ENCODE results near the gene CARMIL1.

Gene CARMIL1

GRCh38 chr6:25278914-25279747 is at the start of gene CARMIL1:
TSS of gene CARMIL1 (plus strand) at chr6:25279374. CDS start at chr6:25279796, 422 bp downstream.
- DNase-seq (ENCODE audit: low read depth in 1 of 2, low spot score in 1 of 2), result peak; percentile 95 to 98
- in situ Hi-C loops (cut with HindIII; ENCODE audit: low pct_unique_long_range_greater_than_20kb, low sequenced_read_pairs), result no loop called here
- no peak for TF ChIP-seq JUND (IDR thresholded peaks at IDR 0.05; ENCODE audit: low read depth)

- TF ChIP-seq JUND (IDR thresholded peaks at IDR 0.05; ENCODE audit: low read depth), result no peak
- in situ Hi-C loops (cut with HindIII; ENCODE audit: low pct_unique_long_range_greater_than_20kb, low sequenced_read_pairs), result no loop called here
- no peak for DNase-seq (ENCODE audit: low read depth in 1 of 2, low spot score in 1 of 2)
These were observed 49.4 kb upstream of the CARMIL1 start for GRCh38 chr6:25229671-25230321.

- TF ChIP-seq JUND (IDR thresholded peaks at IDR 0.05; ENCODE audit: low read depth), result no peak
- in situ Hi-C loops (cut with HindIII; ENCODE audit: low pct_unique_long_range_greater_than_20kb, low sequenced_read_pairs), result no loop called here
- no peak for DNase-seq (ENCODE audit: low read depth in 1 of 2, low spot score in 1 of 2)
These were observed 46.7 kb upstream of the CARMIL1 start for GRCh38 chr6:25232479-25232878.

- TF ChIP-seq JUND (IDR thresholded peaks at IDR 0.05; ENCODE audit: low read depth), result no peak
- in situ Hi-C loops (cut with HindIII; ENCODE audit: low pct_unique_long_range_greater_than_20kb, low sequenced_read_pairs), result no loop called here
- DNase-seq (ENCODE audit: low read depth in 1 of 2, low spot score in 1 of 2), result no peak
These were observed 45.9 kb upstream of the CARMIL1 start for GRCh38 chr6:25233226-25233625.

GRCh38 chr6:25237579-25237978 is 41.6 kb upstream of the CARMIL1 start:
- no peak for DNase-seq (ENCODE audit: low read depth in 1 of 2, low spot score in 1 of 2)
- no peak for TF ChIP-seq JUND (IDR thresholded peaks at IDR 0.05; ENCODE audit: low read depth)
- in situ Hi-C loops (cut with HindIII; ENCODE audit: low pct_unique_long_range_greater_than_20kb, low sequenced_read_pairs), result no loop called here

GRCh38 chr6:25239059-25239458 is 40.1 kb upstream of the CARMIL1 start:
- in situ Hi-C loops (cut with HindIII; ENCODE audit: low pct_unique_long_range_greater_than_20kb, low sequenced_read_pairs), result no loop called here
- no peak for DNase-seq (ENCODE audit: low read depth in 1 of 2, low spot score in 1 of 2)
- TF ChIP-seq JUND (IDR thresholded peaks at IDR 0.05; ENCODE audit: low read depth), result no peak

- DNase-seq (ENCODE audit: low read depth in 1 of 2, low spot score in 1 of 2), result no peak
- in situ Hi-C loops (cut with HindIII; ENCODE audit: low pct_unique_long_range_greater_than_20kb, low sequenced_read_pairs), result no loop called here
- no peak for TF ChIP-seq JUND (IDR thresholded peaks at IDR 0.05; ENCODE audit: low read depth)
These were observed 39.7 kb upstream of the CARMIL1 start for GRCh38 chr6:25239498-25239897.

- TF ChIP-seq JUND (IDR thresholded peaks at IDR 0.05; ENCODE audit: low read depth), result no peak
- DNase-seq (ENCODE audit: low read depth in 1 of 2, low spot score in 1 of 2), result no peak
- in situ Hi-C loops (cut with HindIII; ENCODE audit: low pct_unique_long_range_greater_than_20kb, low sequenced_read_pairs), result no loop called here
These were observed 36.6 kb upstream of the CARMIL1 start for GRCh38 chr6:25242567-25242966.

- in situ Hi-C loops (cut with HindIII; ENCODE audit: low pct_unique_long_range_greater_than_20kb, low sequenced_read_pairs), result no loop called here
- no peak for DNase-seq (ENCODE audit: low read depth in 1 of 2, low spot score in 1 of 2)
- no peak for TF ChIP-seq JUND (IDR thresholded peaks at IDR 0.05; ENCODE audit: low read depth)
These were observed 34.3 kb upstream of the CARMIL1 start for GRCh38 chr6:25244865-25245264.

- TF ChIP-seq JUND (IDR thresholded peaks at IDR 0.05; ENCODE audit: low read depth), result no peak
- in situ Hi-C loops (cut with HindIII; ENCODE audit: low pct_unique_long_range_greater_than_20kb, low sequenced_read_pairs), result no loop called here
- DNase-seq (ENCODE audit: low read depth in 1 of 2, low spot score in 1 of 2), result no peak
These were observed 31.1 kb upstream of the CARMIL1 start for GRCh38 chr6:25248123-25248522.

- in situ Hi-C loops (cut with HindIII; ENCODE audit: low pct_unique_long_range_greater_than_20kb, low sequenced_read_pairs), result no loop called here
- no peak for TF ChIP-seq JUND (IDR thresholded peaks at IDR 0.05; ENCODE audit: low read depth)
These were observed 30.0 kb upstream of the CARMIL1 start for GRCh38 chr6:25249133-25249532.

GRCh38 chr6:25250878-25251277 is 28.3 kb upstream of the CARMIL1 start:
- TF ChIP-seq JUND (IDR thresholded peaks at IDR 0.05; ENCODE audit: low read depth), result no peak
- no peak for DNase-seq (ENCODE audit: low read depth in 1 of 2, low spot score in 1 of 2)
- in situ Hi-C loops (cut with HindIII; ENCODE audit: low pct_unique_long_range_greater_than_20kb, low sequenced_read_pairs), result no loop called here

More at GRCh38 chr6:25249133-25249532, 30.0 kb upstream of the CARMIL1 start:
- DNase-seq (ENCODE audit: low read depth in 1 of 2, low spot score in 1 of 2), result no peak

GRCh38 chr6:25251426-25251825 is 27.7 kb upstream of the CARMIL1 start:
- in situ Hi-C loops (cut with HindIII; ENCODE audit: low pct_unique_long_range_greater_than_20kb, low sequenced_read_pairs), result no loop called here
- TF ChIP-seq JUND (IDR thresholded peaks at IDR 0.05; ENCODE audit: low read depth), result no peak
- no peak for DNase-seq (ENCODE audit: low read depth in 1 of 2, low spot score in 1 of 2)
